ENCODE data around the gene HPSE2. TPM values are rescaled to one million over a fixed set of nuclear protein-coding genes. Genes with fewer than 3 reads are reported as not detected.
A peak's percentile ranks its signal among the peaks of the same experiment; 100 is the strongest.

The HPSE2 gene
- total RNA-seq, 4 donors from 2014 or later: 0.57 to 3.6 (median 1.5) TPM

DNA sequence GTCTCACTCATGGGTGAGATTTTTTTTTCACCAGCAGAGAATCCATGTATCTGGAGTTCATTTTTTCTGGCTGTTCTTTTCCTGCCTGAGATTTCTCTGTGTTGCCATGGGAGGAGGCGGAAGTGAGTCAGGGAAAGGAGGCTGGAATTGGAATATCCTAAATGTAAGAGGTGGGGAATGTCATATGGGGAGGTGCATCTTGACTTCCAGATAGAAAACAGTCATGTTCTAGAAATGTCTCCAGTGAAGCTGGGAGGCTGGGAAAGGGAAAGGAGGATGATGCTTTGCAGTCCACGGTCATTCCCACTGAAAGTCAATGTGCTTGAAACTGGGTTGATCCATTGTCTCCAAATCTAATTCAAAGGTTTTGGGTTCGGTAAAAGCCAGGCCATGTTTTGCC, 749.2 kb downstream of the HPSE2 start:
- H3K4me3 ChIP-seq (ENCODE audit: low read depth, poor library complexity, severe bottlenecking): no peak overlapping the region
- TF ChIP-seq CTCF (IDR thresholded peaks at IDR 0.05) (no peak), POLR2A (IDR thresholded peaks at IDR 0.05) (no peak)
- peak in 1 of 2 donors; percentile 31 for DNase-seq (ENCODE audit: low spot score in 2 of 2)
- intact Hi-C loops (cut with DNase I; ENCODE audit: low total_unique reads): loop anchor here (5.0 kb wide), 1 partner anchor 289 kb away; no protein-coding TSS in a partner anchor
- WGBS, 2 donors: 61 to 65% methylated on average over 3 of the region's 3 CpGs

DNA sequence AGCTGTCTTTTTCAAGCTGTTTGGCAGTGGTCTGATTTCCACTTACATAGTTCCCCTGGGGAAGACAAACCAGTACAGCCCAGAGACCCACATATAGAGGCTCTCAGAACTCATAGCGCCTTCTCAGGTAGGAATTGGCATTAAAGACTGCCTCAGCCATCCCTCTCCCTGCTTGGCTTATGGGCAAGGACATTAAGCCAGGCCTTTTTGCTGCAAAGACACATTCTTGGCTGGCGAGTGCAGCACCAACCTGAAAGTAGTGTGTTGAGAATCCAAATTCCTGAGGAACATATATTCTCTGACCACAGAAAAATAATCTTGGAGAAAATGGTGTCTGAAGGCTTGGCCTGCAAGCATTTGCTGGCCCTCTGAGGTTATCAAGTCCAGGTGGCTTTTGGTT, 749.7 kb downstream of the HPSE2 start:
- intact Hi-C loops (cut with DNase I; ENCODE audit: low total_unique reads): loop anchor here (5.0 kb wide), 1 partner anchor 289 kb away; no protein-coding TSS in a partner anchor
- DNase-seq (ENCODE audit: low spot score in 2 of 2): no peak
- no peak overlapping the region for H3K4me3 ChIP-seq (ENCODE audit: low read depth, poor library complexity, severe bottlenecking)
- TF ChIP-seq POLR2A (IDR thresholded peaks at IDR 0.05) (no peak), CTCF (IDR thresholded peaks at IDR 0.05) (no peak)
- 71 to 86% methylated on average over 2 of the region's 2 CpGs for WGBS, 2 donors

GRCh38 chr10:98483658-98484057, 752.0 kb downstream of the HPSE2 start:
- no peak overlapping the region for H3K4me3 ChIP-seq (ENCODE audit: low read depth, poor library complexity, severe bottlenecking)
- TF ChIP-seq POLR2A (IDR thresholded peaks at IDR 0.05) (no peak), CTCF (IDR thresholded peaks at IDR 0.05) (no peak)
- intact Hi-C loops (cut with DNase I; ENCODE audit: low total_unique reads): no loop called here
- no peak for DNase-seq (ENCODE audit: low spot score in 2 of 2)

DNA sequence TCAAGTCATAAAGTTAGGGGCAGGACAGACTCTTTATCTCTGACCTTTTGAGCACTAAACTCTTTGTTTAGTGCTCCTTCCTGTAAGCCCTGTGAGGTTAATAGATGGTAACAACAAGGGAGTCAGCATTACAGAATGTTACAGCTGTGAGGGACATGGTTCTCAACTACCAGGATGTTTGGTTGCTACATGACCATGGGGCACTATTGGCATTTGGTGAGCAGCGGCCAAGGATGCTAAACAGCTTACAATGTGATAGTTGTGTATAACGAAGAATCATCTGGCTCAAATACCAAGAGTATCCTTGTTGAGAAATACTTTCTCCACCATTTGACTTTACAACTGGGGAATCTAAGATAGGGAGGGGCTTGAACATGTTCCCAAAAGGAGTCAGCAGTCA, 753.6 kb downstream of the HPSE2 start:
- intact Hi-C loops (cut with DNase I; ENCODE audit: low total_unique reads): no loop called here
- no peak for DNase-seq (ENCODE audit: low spot score in 2 of 2)
- no peak for TF ChIP-seq POLR2A (IDR thresholded peaks at IDR 0.05)
- TF ChIP-seq CTCF (IDR thresholded peaks at IDR 0.05): no peak
- no peak overlapping the region for H3K4me3 ChIP-seq (ENCODE audit: low read depth, poor library complexity, severe bottlenecking)
- 88 to 96% methylated on average over 2 of the region's 2 CpGs for WGBS, 2 donors

- intact Hi-C loops (cut with DNase I; ENCODE audit: low total_unique reads): no loop called here
- DNase-seq (ENCODE audit: low spot score in 2 of 2): no peak
- no peak overlapping the region for H3K4me3 ChIP-seq (ENCODE audit: low read depth, poor library complexity, severe bottlenecking)
- TF ChIP-seq CTCF (IDR thresholded peaks at IDR 0.05) (no peak), POLR2A (IDR thresholded peaks at IDR 0.05) (no peak)
- 76 to 79% methylated on average over 5 of the region's 5 CpGs for WGBS, 2 donors
Observed at GRCh38 chr10:98481404-98481945, 754.2 kb downstream of the HPSE2 start.
